Upper lobe of right lung (tissue), 1 donor: ENCODE data around the gene SCML2. TPM values are rescaled to one million over a fixed set of nuclear protein-coding genes. Genes with fewer than 3 reads are reported as not detected.

Experiments used
- ATAC-seq: fragments of 200-7000 bp; cut with Tn5 transposase; one replicate; pipeline ENCODE4 v1.9.1; 2020; ENCODE audit warnings: mild to moderate bottlenecking, moderate library complexity
- DNase-seq: peaks from one replicate; pipeline ENCODE4 v3.0.0-alpha.2; 2020
- H3K27ac ChIP-seq: fragments of 200-600 bp; one replicate; pipeline ENCODE4 v1.8.0; 2022
- H3K27me3 ChIP-seq: fragments of 200-600 bp; one replicate; pipeline ENCODE4 v1.8.0; 2022; ENCODE audit warnings: mild to moderate bottlenecking
- H3K36me3 ChIP-seq: fragments of 200-600 bp; one replicate; pipeline ENCODE4 v1.8.0; 2022
- H3K4me1 ChIP-seq: fragments of 200-600 bp; one replicate; pipeline ENCODE4 v1.8.0; 2022
- H3K4me3 ChIP-seq: fragments of 200-600 bp; one replicate; pipeline ENCODE4 v1.8.0; 2022; ENCODE audit warnings: mild to moderate bottlenecking
- H3K9me3 ChIP-seq: fragments of 200-600 bp; one replicate; pipeline ENCODE4 v1.8.0; 2022
- intact Hi-C: fragments of 100-400 bp; cut with DNase I; formaldehyde crosslinking; loops from one replicate; pipeline ENCODE4 v1.11.0; 2022
- total RNA-seq: library from RNA; stranded (reverse); fragmentation: NEBNext Ultra II Directional; extraction: Animal tissue kit (Norgen Biotek cat#: 25700); gene quantifications from one replicate; pipeline ENCODE4 v1.2.1, GENCODE V29; 2021
- TF ChIP-seq, protein P1 (sequence below): fragments of 200-600 bp; IDR thresholded peaks from one replicate; pipeline ENCODE4 v1.8.0; 2022; ENCODE audit warnings: antibody characterized with exemption
- donor health status: DM: no; HTN: yes; CAD: no; lungs with severe emphysema.

The SCML2 gene
- total RNA-seq, 1 donor from 2014 or later, result 0.81 TPM

DNA sequence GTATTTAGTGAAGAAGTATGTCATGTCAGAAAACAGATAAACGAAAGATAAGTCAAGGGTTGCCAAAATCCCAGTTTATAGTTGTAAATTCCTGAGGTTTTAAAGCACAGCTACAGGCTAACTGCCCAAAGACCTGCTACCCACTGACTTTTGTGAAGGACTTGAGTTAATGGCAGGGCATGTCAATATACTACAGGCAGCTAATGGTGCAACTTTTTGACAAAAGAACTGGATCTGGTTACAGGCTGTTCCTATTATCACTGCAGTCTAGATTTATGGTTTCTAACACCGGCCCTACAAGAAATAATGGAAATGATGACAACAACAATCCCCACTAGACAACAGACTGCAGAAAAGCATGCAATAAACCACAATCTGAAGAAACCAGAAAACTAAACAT lies 6.4 kb downstream of the SCML2 start:
- intact Hi-C loops, result no loop called here
- no peak overlapping the region for H3K27ac ChIP-seq
- DNase-seq (no peak), ATAC-seq (no peak)
- TF ChIP-seq, protein P1, sequence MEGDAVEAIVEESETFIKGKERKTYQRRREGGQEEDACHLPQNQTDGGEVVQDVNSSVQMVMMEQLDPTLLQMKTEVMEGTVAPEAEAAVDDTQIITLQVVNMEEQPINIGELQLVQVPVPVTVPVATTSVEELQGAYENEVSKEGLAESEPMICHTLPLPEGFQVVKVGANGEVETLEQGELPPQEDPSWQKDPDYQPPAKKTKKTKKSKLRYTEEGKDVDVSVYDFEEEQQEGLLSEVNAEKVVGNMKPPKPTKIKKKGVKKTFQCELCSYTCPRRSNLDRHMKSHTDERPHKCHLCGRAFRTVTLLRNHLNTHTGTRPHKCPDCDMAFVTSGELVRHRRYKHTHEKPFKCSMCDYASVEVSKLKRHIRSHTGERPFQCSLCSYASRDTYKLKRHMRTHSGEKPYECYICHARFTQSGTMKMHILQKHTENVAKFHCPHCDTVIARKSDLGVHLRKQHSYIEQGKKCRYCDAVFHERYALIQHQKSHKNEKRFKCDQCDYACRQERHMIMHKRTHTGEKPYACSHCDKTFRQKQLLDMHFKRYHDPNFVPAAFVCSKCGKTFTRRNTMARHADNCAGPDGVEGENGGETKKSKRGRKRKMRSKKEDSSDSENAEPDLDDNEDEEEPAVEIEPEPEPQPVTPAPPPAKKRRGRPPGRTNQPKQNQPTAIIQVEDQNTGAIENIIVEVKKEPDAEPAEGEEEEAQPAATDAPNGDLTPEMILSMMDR, result no peak
- H3K27me3 ChIP-seq, result no peaks in the 10 kb centered on the region
- no peaks in the 10 kb centered on the region for H3K9me3 ChIP-seq
- no peak overlapping the region for H3K4me3 ChIP-seq
- no peaks in the 10 kb centered on the region for H3K36me3 ChIP-seq
- no peaks in the 10 kb centered on the region for H3K4me1 ChIP-seq

DNA sequence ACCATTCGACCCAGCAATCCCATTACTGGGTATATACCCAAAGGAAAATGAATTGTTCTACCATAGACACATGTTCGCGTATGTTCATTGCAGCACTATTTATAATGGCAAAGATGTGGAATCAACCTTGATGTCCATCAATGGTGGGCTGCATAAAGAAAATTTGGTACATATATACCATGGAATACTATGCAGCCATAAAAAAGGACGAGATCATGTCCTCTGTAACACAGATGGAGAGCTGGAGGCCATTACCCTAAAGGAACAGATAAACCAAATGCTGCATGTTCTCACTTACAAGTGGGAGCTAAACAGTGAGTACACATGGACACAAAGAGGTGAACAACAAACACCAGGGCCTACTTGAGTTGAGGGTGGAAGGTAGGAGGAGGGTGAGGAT lies 45.1 kb downstream of the SCML2 start:
- no peak overlapping the region for H3K27ac ChIP-seq
- no peaks in the 10 kb centered on the region for H3K27me3 ChIP-seq
- intact Hi-C loops, result no loop called here
- TF ChIP-seq, protein P1, result no peak
- H3K4me3 ChIP-seq, result no peak overlapping the region
- H3K4me1 ChIP-seq, result no peaks in the 10 kb centered on the region
- H3K36me3 ChIP-seq, result no peaks in the 10 kb centered on the region
- H3K9me3 ChIP-seq, result no peaks in the 10 kb centered on the region
- ATAC-seq (no peak), DNase-seq (no peak)

DNA sequence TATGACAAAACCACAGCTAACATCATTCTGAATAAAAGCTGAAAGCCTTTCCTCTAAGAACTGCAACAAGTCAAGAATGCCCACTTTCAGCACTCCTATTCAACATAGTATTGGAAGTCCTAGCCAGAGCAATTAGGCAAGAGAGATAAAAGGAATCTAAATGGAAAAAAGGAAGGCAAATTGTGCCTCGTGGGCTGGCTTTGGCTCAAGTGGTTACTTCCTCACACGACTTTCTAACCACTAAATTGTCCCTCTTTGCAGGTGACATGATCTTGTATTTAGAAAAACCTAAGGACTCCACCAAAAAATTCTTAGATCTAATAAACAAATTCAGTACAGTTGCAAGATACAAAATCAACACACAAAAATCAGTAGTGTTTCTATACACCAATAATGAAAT lies 57.2 kb downstream of the SCML2 start:
- Histone ChIP-seq H3K4me3 (no peak overlapping the region), H3K36me3 (no peaks in the 10 kb centered on the region), H3K27me3 (no peaks in the 10 kb centered on the region), H3K9me3 (no peaks in the 10 kb centered on the region), H3K27ac (no peak overlapping the region), H3K4me1 (no peaks in the 10 kb centered on the region)
- TF ChIP-seq, protein P1, result no peak
- DNase-seq (no peak), ATAC-seq (no peak)
- intact Hi-C loops, result no loop called here

DNA sequence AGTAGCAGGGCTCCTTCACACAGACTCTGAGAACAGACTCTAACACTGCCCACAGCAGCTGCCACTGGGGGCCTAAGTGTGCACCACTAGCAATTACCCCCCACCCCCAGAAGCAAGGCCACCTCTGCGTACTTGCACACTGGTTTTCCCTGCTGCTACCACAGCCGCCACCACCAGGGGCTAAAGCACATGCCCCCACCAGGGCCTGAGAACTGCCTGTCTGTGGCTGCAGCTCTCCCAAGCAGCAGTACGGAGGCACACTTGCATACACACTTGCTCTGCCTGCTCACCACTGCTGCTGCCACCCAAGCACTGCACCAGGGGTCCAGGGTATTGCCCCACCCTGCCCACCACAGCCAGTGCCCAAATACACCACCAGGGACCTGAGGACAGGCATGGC lies 59.6 kb downstream of the SCML2 start:
- no peaks in the 10 kb centered on the region for H3K27me3 ChIP-seq
- H3K4me3 ChIP-seq, result no peak overlapping the region
- H3K27ac ChIP-seq, result no peak overlapping the region
- H3K4me1 ChIP-seq, result no peaks in the 10 kb centered on the region
- intact Hi-C loops, result no loop called here
- H3K36me3 ChIP-seq, result no peaks in the 10 kb centered on the region
- TF ChIP-seq, protein P1, result no peak
- DNase-seq (no peak), ATAC-seq (no peak)
- no peaks in the 10 kb centered on the region for H3K9me3 ChIP-seq

DNA sequence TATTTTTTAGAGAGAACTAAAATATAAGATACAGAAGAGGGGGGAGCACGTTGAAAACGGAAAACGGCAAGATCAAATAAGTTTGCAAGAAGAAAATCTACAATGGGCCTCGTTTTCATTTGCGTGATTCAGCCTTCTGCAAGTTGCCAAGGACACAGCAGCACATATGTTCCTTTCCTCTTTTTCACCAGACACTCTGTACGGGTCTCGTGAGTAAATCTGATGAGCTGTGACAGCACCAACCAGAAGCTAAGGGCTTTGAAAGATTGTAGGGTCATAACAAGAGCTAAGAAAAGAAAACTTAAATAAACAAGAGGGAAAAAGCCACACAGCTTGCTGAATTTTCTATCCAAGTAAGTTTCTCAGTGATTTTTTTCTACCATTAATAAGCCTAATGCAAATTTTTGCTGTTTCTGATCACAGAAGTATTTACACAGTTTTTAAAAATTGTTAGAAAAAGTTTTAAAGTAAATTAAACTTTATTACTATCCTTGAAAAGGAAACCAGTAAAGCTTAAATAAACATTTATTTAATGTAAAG lies 63.4 kb downstream of the SCML2 start:
- TF ChIP-seq, protein P1, result no peak
- Histone ChIP-seq H3K27me3 (no peaks in the 10 kb centered on the region), H3K27ac (no peak overlapping the region), H3K9me3 (no peaks in the 10 kb centered on the region), H3K4me3 (no peak overlapping the region), H3K4me1 (no peaks in the 10 kb centered on the region), H3K36me3 (no peaks in the 10 kb centered on the region)
- DNase-seq (no peak), ATAC-seq (no peak)
- intact Hi-C loops, result no loop called here

DNA sequence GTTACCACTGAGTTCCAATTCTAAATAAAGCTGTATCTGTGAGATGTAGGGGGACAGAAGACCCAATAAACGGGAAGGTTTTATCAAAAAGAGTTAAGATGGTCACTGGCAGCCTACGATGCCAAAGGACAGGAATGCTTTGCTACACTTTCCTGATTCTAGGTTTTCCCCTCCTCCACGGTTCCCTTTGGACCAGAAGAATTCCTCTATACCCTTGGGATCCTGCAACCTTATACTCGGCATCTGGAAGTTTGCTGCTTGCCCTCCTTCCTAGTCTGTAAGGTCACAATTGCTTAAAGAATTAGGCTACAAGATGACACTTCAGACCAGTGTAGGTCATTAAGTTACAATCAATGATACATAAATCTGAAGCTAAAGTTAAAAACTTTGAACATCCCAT lies 64.3 kb downstream of the SCML2 start:
- intact Hi-C loops, result no loop called here
- no peak overlapping the region for H3K27ac ChIP-seq
- no peak for DNase-seq
- TF ChIP-seq, protein P1, result no peak
- no peaks in the 10 kb centered on the region for H3K27me3 ChIP-seq
- H3K36me3 ChIP-seq, result no peaks in the 10 kb centered on the region
- no peaks in the 10 kb centered on the region for H3K4me1 ChIP-seq
- H3K4me3 ChIP-seq, result no peak overlapping the region
- no peak for ATAC-seq
- no peaks in the 10 kb centered on the region for H3K9me3 ChIP-seq
